ENCODE results near the gene MYO18B. TPM values are rescaled to one million over a fixed set of nuclear protein-coding genes. Genes with fewer than 3 reads are reported as not detected.

Gene MYO18B
- total RNA-seq, 1 donor: 0.31 TPM

GRCh38 chr22:25770333-25770732 lies 28.3 kb downstream of the MYO18B start:
- no peaks in the 10 kb centered on the region for H3K9me3 ChIP-seq (ENCODE audit: low read depth, low read length)
- no peaks in the 10 kb centered on the region for H3K4me1 ChIP-seq (ENCODE audit: insufficient read depth, low read length)
- H3K27me3 ChIP-seq (ENCODE audit: insufficient read depth, low read length): no peaks in the 10 kb centered on the region
- H3K4me3 ChIP-seq (ENCODE audit: low read length): no peak overlapping the region

GRCh38 chr22:25772288-25772687 lies 30.3 kb downstream of the MYO18B start:
- Histone ChIP-seq H3K4me1 (ENCODE audit: insufficient read depth, low read length) (no peaks in the 10 kb centered on the region), H3K9me3 (ENCODE audit: low read depth, low read length) (no peaks in the 10 kb centered on the region), H3K4me3 (ENCODE audit: low read length) (no peak overlapping the region), H3K27me3 (ENCODE audit: insufficient read depth, low read length) (no peaks in the 10 kb centered on the region)

GRCh38 chr22:25774575-25775026 lies 32.6 kb downstream of the MYO18B start:
- H3K9me3 ChIP-seq (ENCODE audit: low read depth, low read length): no peaks in the 10 kb centered on the region
- no peaks in the 10 kb centered on the region for H3K27me3 ChIP-seq (ENCODE audit: insufficient read depth, low read length)
- no peak overlapping the region for H3K4me3 ChIP-seq (ENCODE audit: low read length)
- no peaks in the 10 kb centered on the region for H3K4me1 ChIP-seq (ENCODE audit: insufficient read depth, low read length)

- no peaks in the 10 kb centered on the region for H3K9me3 ChIP-seq (ENCODE audit: low read depth, low read length)
- H3K27me3 ChIP-seq (ENCODE audit: insufficient read depth, low read length): no peaks in the 10 kb centered on the region
Measured at GRCh38 chr22:25775531-25775930, 33.5 kb downstream of the MYO18B start.

GRCh38 chr22:25777411-25777810 lies 35.4 kb downstream of the MYO18B start:
- Histone ChIP-seq H3K4me3 (ENCODE audit: low read length) (no peak overlapping the region), H3K4me1 (ENCODE audit: insufficient read depth, low read length) (no peaks in the 10 kb centered on the region), H3K9me3 (ENCODE audit: low read depth, low read length) (no peaks in the 10 kb centered on the region), H3K27me3 (ENCODE audit: insufficient read depth, low read length) (no peaks in the 10 kb centered on the region)

More at GRCh38 chr22:25775531-25775930, 33.5 kb downstream of the MYO18B start:
- Histone ChIP-seq H3K4me1 (ENCODE audit: insufficient read depth, low read length) (no peaks in the 10 kb centered on the region), H3K4me3 (ENCODE audit: low read length) (no peak overlapping the region)

GRCh38 chr22:25777870-25778269 lies 35.9 kb downstream of the MYO18B start:
- no peaks in the 10 kb centered on the region for H3K4me1 ChIP-seq (ENCODE audit: insufficient read depth, low read length)
- H3K27me3 ChIP-seq (ENCODE audit: insufficient read depth, low read length): no peaks in the 10 kb centered on the region
- no peaks in the 10 kb centered on the region for H3K9me3 ChIP-seq (ENCODE audit: low read depth, low read length)
- H3K4me3 ChIP-seq (ENCODE audit: low read length): no peak overlapping the region

- no peaks in the 10 kb centered on the region for H3K4me1 ChIP-seq (ENCODE audit: insufficient read depth, low read length)
- H3K4me3 ChIP-seq (ENCODE audit: low read length): no peak overlapping the region
- no peaks in the 10 kb centered on the region for H3K9me3 ChIP-seq (ENCODE audit: low read depth, low read length)
- no peaks in the 10 kb centered on the region for H3K27me3 ChIP-seq (ENCODE audit: insufficient read depth, low read length)
Measured at GRCh38 chr22:25779426-25779825, 37.4 kb downstream of the MYO18B start.

GRCh38 chr22:25779890-25780289 lies 37.9 kb downstream of the MYO18B start:
- Histone ChIP-seq H3K9me3 (ENCODE audit: low read depth, low read length) (no peaks in the 10 kb centered on the region), H3K4me3 (ENCODE audit: low read length) (no peak overlapping the region), H3K27me3 (ENCODE audit: insufficient read depth, low read length) (no peaks in the 10 kb centered on the region), H3K4me1 (ENCODE audit: insufficient read depth, low read length) (no peaks in the 10 kb centered on the region)

GRCh38 chr22:25780673-25781072 lies 38.7 kb downstream of the MYO18B start:
- H3K9me3 ChIP-seq (ENCODE audit: low read depth, low read length): no peaks in the 10 kb centered on the region
- H3K4me1 ChIP-seq (ENCODE audit: insufficient read depth, low read length): no peaks in the 10 kb centered on the region
- no peak overlapping the region for H3K4me3 ChIP-seq (ENCODE audit: low read length)
- no peaks in the 10 kb centered on the region for H3K27me3 ChIP-seq (ENCODE audit: insufficient read depth, low read length)

- H3K4me1 ChIP-seq (ENCODE audit: insufficient read depth, low read length): no peaks in the 10 kb centered on the region
- no peaks in the 10 kb centered on the region for H3K27me3 ChIP-seq (ENCODE audit: insufficient read depth, low read length)
- no peaks in the 10 kb centered on the region for H3K9me3 ChIP-seq (ENCODE audit: low read depth, low read length)
- H3K4me3 ChIP-seq (ENCODE audit: low read length): no peak overlapping the region
Measured at GRCh38 chr22:25781801-25782200, 39.8 kb downstream of the MYO18B start.

GRCh38 chr22:25782831-25783230 lies 40.8 kb downstream of the MYO18B start:
- Histone ChIP-seq H3K4me1 (ENCODE audit: insufficient read depth, low read length) (no peaks in the 10 kb centered on the region), H3K27me3 (ENCODE audit: insufficient read depth, low read length) (no peaks in the 10 kb centered on the region), H3K9me3 (ENCODE audit: low read depth, low read length) (no peaks in the 10 kb centered on the region), H3K4me3 (ENCODE audit: low read length) (no peak overlapping the region)

GRCh38 chr22:25783856-25784255 lies 41.9 kb downstream of the MYO18B start:
- Histone ChIP-seq H3K27me3 (ENCODE audit: insufficient read depth, low read length) (no peaks in the 10 kb centered on the region), H3K4me1 (ENCODE audit: insufficient read depth, low read length) (no peaks in the 10 kb centered on the region), H3K9me3 (ENCODE audit: low read depth, low read length) (no peaks in the 10 kb centered on the region), H3K4me3 (ENCODE audit: low read length) (no peak overlapping the region)

- H3K9me3 ChIP-seq (ENCODE audit: low read depth, low read length): no peaks in the 10 kb centered on the region
- no peak overlapping the region for H3K4me3 ChIP-seq (ENCODE audit: low read length)
- H3K27me3 ChIP-seq (ENCODE audit: insufficient read depth, low read length): no peaks in the 10 kb centered on the region
- H3K4me1 ChIP-seq (ENCODE audit: insufficient read depth, low read length): no peaks in the 10 kb centered on the region
Measured at GRCh38 chr22:25786165-25786564, 44.2 kb downstream of the MYO18B start.

GRCh38 chr22:25791556-25791955 lies 49.6 kb downstream of the MYO18B start:
- no peaks in the 10 kb centered on the region for H3K27me3 ChIP-seq (ENCODE audit: insufficient read depth, low read length)
- no peaks in the 10 kb centered on the region for H3K4me1 ChIP-seq (ENCODE audit: insufficient read depth, low read length)
- H3K4me3 ChIP-seq (ENCODE audit: low read length): no peak overlapping the region
- no peaks in the 10 kb centered on the region for H3K9me3 ChIP-seq (ENCODE audit: low read depth, low read length)

GRCh38 chr22:25795478-25795877 lies 53.5 kb downstream of the MYO18B start:
- no peaks in the 10 kb centered on the region for H3K27me3 ChIP-seq (ENCODE audit: insufficient read depth, low read length)

GRCh38 chr22:25797498-25798290 lies 55.7 kb downstream of the MYO18B start:
- Histone ChIP-seq H3K27me3 (ENCODE audit: insufficient read depth, low read length) (no peaks in the 10 kb centered on the region), H3K4me3 (ENCODE audit: low read length) (no peak overlapping the region), H3K9me3 (ENCODE audit: low read depth, low read length) (no peaks in the 10 kb centered on the region), H3K4me1 (ENCODE audit: insufficient read depth, low read length) (no peaks in the 10 kb centered on the region)

More at GRCh38 chr22:25795478-25795877, 53.5 kb downstream of the MYO18B start:
- Histone ChIP-seq H3K4me1 (ENCODE audit: insufficient read depth, low read length) (no peaks in the 10 kb centered on the region), H3K9me3 (ENCODE audit: low read depth, low read length) (no peaks in the 10 kb centered on the region), H3K4me3 (ENCODE audit: low read length) (no peak overlapping the region)

Data from mononuclear cell (primary cell).